Measurements from ENCODE around the gene ASL. TPM values are rescaled to one million over a fixed set of nuclear protein-coding genes. Genes with fewer than 3 reads are reported as not detected.

The ASL gene
- total RNA-seq, 4 donors from 2014 or later: 14.6 to 29.0 (median 27.9) TPM

DNA sequence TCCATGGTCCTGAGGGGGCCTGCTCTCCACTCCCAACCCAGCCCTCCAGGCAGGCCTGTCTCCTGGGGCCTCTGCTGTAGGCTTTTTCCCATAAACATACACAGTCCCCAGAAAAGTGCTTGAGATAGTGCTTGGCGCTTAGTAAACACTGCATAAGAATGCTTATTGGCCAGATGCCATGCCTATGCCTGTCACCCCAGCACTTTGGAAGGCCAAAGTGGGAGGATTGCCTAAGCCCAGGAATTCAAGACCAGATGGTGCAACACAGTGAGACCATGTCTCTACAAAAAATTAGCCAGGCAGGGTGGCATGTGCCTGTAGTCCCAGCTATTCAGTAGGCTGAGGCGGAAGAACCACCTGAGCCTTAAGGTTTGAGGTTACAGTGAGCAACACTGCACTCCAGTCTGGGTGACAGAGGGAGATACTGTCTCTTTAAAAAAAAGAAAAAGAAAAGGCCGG, 24.6 kb upstream of the ASL start:
- H3K4me3 ChIP-seq (ENCODE audit: low read depth, poor library complexity, severe bottlenecking): no peak overlapping the region
- intact Hi-C loops (cut with DNase I; ENCODE audit: low total_unique reads): no loop called here
- TF ChIP-seq POLR2A (IDR thresholded peaks at IDR 0.05): no peak
- TF ChIP-seq, protein P1, sequence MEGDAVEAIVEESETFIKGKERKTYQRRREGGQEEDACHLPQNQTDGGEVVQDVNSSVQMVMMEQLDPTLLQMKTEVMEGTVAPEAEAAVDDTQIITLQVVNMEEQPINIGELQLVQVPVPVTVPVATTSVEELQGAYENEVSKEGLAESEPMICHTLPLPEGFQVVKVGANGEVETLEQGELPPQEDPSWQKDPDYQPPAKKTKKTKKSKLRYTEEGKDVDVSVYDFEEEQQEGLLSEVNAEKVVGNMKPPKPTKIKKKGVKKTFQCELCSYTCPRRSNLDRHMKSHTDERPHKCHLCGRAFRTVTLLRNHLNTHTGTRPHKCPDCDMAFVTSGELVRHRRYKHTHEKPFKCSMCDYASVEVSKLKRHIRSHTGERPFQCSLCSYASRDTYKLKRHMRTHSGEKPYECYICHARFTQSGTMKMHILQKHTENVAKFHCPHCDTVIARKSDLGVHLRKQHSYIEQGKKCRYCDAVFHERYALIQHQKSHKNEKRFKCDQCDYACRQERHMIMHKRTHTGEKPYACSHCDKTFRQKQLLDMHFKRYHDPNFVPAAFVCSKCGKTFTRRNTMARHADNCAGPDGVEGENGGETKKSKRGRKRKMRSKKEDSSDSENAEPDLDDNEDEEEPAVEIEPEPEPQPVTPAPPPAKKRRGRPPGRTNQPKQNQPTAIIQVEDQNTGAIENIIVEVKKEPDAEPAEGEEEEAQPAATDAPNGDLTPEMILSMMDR (IDR thresholded peaks at IDR 0.05): no peak
- DNase-seq (ENCODE audit: low spot score in 2 of 2): no peak
- 48 to 52% methylated on average over 3 of the region's 3 CpGs for WGBS, 2 donors

DNA sequence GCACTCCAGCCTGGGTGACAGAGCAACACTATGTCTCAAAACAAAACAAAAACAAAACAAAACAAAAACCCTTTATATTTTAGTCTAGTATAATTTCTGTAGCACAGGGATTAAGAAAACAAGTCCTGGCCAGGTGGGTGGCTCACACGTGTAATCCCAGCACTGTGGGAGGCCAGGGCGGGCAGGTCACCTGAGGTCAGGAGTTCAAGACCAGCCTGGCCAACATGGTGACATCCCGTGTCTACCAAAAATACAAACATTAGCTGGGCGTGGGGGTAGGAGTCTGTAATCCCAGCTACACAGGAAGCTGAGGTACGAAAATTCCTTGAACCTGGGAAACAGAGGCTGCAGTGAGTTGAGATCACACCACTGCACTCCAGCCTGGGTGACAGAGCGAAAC, 23.2 kb upstream of the ASL start:
- 82 to 83% methylated on average over 6 of the region's 6 CpGs for WGBS, 2 donors
- DNase-seq (ENCODE audit: low spot score in 2 of 2): no peak
- TF ChIP-seq, protein P1 (IDR thresholded peaks at IDR 0.05): no peak
- no peak overlapping the region for H3K4me3 ChIP-seq (ENCODE audit: low read depth, poor library complexity, severe bottlenecking)
- intact Hi-C loops (cut with DNase I; ENCODE audit: low total_unique reads): no loop called here

DNA sequence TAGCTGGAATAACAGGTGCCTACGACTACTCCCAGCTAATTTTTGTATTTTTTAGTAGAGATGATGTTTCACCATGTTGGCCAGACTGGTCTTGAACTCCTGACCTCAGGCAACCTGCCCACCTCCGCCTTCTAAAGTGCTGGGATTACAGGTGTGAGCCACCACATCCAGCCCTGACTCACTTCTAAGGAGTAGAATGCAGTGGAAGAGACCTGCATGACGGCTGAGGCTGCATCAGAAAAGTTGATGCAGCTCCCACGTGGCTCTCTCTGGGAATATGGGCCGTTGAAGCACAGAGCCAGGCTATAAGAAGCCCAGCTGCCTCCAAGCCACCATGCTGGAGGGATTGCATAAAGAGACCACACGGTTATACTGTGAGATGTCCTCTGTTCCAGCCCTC, 21.6 kb upstream of the ASL start:
- H3K4me3 ChIP-seq (ENCODE audit: low read depth, poor library complexity, severe bottlenecking): no peak overlapping the region
- intact Hi-C loops (cut with DNase I; ENCODE audit: low total_unique reads): no loop called here
- no peak for DNase-seq (ENCODE audit: low spot score in 2 of 2)
- WGBS, 2 donors: 78 to 90% methylated on average over 6 of the region's 6 CpGs
- no peak for TF ChIP-seq POLR2A (IDR thresholded peaks at IDR 0.05)
- TF ChIP-seq, protein P1 (IDR thresholded peaks at IDR 0.05): no peak

DNA sequence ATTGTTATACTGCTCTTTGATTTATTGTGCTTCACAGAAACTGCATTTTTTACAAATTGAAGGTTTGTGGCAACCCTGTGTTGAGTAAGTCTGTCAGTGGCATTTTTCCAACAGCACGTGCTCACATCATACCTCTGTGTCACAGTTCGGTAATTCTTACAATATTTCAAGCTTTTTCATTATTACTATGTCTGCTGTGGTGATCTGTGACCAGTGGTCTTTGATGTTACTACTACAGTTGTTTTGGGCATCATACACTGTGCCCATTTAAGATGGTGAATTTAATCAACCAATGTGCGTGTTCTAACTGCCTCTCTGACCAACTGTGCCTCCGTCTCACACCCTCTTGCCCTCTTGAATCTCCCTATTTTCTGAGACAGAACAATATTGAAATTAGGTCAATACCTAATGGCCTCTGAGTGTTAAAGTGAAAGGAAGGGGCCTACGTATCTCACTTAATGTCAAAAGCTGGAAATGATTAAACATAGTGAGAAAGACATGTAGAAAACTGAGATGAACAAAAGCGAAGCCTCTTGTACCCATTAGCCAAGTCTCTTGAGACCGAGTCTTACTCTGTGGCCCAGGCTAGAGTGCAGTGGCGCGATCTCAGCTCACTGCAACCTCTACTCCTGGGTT, 20.2 kb upstream of the ASL start:
- intact Hi-C loops (cut with DNase I; ENCODE audit: low total_unique reads): no loop called here
- 86 to 90% methylated on average over 9 of the region's 9 CpGs for WGBS, 2 donors
- H3K4me3 ChIP-seq (ENCODE audit: low read depth, poor library complexity, severe bottlenecking): no peak overlapping the region
- DNase-seq (ENCODE audit: low spot score in 2 of 2): no peak
- no peak for TF ChIP-seq POLR2A (IDR thresholded peaks at IDR 0.05)
- TF ChIP-seq, protein P1 (IDR thresholded peaks at IDR 0.05): no peak

DNA sequence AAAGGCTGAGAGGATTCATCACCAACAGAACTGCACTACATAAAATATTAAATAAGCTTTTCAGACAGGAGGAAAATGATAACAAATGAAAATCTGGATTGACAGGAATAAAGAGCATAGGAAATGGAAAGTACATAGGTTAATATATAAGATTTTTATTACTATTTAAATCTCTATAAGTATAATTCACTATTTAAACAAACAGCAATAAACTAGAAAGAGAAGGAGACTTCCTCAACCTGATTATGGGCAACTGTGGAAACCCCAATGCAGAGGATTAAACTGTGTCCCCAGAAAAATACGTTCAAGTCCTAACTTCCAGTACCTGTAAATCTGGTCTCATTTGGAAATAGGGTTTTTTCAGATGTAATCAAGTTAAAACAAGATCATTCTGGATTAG, 14.8 kb upstream of the ASL start:
- TF ChIP-seq POLR2A (IDR thresholded peaks at IDR 0.05): no peak
- TF ChIP-seq, protein P1 (IDR thresholded peaks at IDR 0.05): no peak
- DNase-seq (ENCODE audit: low spot score in 2 of 2): no peak
- 75 to 85% methylated on average over 1 of the region's 1 CpG for WGBS, 2 donors
- H3K4me3 ChIP-seq (ENCODE audit: low read depth, poor library complexity, severe bottlenecking): no peak overlapping the region
- intact Hi-C loops (cut with DNase I; ENCODE audit: low total_unique reads): no loop called here

DNA sequence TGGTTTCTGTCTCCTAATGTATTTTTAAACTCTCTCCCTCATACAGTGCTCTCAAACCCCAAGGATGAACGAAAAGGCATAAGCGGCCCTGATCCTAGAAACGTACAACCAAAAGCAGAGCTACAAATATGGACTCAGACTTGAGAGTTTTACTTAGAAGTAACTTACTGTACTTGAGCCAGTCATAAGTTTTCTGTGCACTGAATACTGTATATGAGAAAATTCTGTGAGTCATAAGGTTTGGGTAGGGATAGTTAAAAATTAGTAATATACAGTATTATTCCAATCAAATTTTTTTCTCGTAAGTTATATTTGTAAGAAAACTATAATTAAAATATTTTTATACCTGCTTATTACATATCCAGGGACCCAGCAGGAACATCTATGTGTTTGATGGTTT, 5.9 kb upstream of the ASL start:
- 94% methylated on average over 4 of the region's 4 CpGs for WGBS, 2 donors
- no peak for DNase-seq (ENCODE audit: low spot score in 2 of 2)
- no peak for TF ChIP-seq POLR2A (IDR thresholded peaks at IDR 0.05)
- TF ChIP-seq, protein P1 (IDR thresholded peaks at IDR 0.05): no peak
- H3K4me3 ChIP-seq (ENCODE audit: low read depth, poor library complexity, severe bottlenecking): no peak overlapping the region
- intact Hi-C loops (cut with DNase I; ENCODE audit: low total_unique reads): no loop called here
